Right kidney (tissue), 1 donor: ENCODE data around the gene DPEP3.

Source experiments
- DNase-seq: peaks from one replicate; pipeline ENCODE4 v3.0.0-alpha.2; 2016

DPEP3 gene

DNA sequence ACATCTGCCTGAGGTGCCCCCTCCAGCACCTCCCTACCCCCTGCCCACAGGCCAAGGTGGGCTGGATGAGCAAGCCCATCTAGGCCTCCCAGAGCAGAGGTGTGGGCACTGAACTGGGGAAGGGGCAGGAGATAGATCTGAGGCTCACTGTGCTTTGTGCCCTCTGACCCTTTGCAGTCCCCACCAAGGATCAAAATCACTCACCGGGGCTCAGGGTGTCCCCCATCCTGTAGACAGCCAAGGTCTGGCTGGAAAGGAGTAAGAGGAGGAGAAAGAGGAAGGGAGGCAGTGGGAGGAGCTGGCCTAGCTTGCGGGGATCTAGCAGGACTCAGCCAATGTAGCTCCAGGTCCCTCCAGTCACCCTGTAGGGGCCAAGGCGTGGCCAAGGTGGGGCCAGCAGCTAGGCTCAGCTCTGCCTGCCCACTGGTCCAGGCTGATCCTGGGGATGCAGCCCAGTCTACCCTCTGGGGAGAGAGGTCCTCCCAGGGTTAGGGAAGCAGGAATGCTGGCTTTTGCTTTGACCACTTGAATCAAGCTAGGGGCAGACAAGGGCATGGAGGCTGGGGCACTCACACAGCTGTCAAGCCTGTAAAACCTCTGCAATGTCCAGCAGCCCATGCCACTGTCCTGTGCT, 13.6 kb downstream of the DPEP3 start:
- DNase-seq = no peak

DNA sequence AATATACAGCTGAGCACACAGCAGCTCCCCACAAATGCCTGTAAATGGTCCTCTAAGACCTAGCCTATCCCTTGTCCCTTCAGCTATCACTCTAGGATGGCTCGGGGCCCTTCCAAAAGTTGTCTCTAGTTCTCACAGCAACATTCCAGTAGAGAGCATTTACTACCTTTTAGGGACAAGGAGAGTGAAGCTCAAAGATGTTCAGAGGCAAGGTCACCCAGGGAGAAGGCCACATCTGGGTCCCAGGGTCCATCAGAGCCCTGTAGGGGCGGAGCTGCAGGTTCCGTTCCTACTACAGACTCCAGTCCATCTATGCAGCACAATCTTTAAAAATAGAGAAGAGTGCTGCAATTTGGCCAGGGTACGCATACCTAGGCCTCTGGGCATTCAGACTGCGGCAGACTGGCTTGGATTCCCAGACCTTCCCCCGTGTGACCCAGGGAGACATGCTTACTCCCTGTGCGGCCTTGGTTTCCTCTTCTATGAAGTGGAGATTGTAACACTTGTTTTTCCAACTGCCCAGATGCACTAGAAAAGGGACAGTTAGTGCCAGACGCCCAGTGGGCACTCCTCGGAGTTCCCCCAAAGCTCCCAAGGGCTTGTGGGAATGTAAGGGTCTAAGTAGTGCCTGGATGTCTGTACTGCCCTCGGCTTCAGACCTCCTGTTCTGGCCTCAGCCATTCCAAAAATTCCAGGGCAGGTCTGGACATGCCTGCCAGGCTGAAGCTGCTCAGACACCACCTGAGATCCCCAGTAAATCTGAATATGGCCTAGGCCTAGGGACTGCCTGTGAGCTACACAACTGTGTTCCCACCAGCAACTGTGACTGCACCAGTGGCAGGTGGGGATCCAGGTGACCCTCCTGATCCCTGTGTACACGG, 14.4 kb downstream of the DPEP3 start:
- no peak for DNase-seq

DNA sequence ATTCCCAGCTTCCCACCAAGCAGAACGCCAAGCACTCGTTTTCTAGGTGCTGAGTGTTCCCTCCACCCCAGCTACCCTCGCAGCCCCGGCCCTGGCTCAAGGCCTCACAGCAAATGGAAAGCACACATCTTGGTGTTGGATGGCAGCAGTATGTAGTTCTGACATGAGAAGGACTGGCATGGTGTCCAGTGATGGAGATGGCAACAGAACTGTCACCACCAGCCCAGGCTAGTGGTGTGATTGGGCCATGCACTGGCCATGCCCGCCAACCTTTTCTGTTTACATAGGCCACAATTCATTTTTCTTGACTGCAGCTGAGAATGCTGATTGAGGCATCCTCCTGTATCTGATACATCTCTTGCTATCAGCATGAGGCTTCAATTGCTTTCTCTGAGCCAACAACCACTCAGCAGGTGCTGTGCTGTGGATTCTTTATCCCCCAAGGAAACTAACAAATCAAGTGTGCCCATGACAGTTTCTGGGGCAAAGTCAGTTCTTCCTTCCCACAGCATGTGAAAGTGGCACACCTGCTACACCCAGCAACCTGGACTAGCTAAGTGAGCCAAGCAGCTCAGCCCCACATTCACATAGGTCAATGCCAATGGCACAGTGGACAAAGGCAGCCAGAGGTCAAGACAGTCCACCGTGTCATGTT, 15.7 kb downstream of the DPEP3 start:
- DNase-seq = no peak

DNA sequence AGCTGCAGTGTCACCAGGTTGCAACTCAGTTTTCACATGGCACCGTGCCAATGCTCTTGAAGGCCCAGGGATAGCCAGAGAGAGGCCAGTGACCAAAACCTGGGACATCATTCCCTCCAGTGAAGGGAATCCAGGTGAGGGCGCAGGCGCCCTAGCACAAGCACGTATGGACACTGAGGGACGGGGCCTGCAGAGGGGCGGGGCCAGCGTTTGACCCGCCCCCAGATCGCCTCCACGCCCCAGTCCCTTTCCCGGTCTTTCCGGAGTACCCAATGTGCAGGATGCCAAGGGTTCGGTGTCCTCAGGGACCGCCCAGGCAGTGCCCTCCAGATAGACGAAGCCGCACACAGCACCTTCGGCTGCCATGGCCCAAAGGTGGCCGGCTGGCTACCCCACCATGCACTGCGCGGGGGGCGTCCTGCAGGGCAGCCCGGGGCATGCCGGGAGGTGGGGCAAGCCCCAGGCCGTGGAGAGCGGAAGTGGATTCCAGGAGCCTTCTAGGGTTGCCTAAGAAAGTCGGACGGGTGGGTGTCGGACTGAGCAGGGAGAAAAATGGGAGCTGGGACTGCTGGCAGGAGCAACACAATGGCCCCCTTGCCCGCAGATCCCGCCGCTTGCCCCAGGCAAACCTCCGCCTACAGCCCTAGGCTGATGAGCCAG, 16.5 kb downstream of the DPEP3 start:
- DNase-seq = peak; percentile 45

DNA sequence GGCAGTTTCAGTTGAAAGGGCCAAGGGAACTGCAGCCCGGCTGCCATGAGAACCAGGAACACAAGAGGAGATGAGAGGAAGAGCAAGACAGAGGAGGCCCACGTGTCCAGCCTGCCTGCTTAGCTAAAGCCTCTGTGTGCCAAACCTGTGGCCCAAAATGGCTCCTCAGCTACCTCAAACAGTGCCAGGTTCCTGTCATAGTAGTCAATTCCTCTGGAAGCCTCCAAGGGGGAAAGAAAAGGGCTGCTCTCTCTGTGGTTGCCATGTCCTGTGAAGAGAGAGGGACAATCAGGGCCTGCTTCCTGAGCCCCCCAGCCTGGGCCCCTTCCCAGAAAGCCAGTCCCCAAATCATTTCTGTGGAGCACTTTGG, 17.0 kb downstream of the DPEP3 start:
- DNase-seq = no peak

DNA sequence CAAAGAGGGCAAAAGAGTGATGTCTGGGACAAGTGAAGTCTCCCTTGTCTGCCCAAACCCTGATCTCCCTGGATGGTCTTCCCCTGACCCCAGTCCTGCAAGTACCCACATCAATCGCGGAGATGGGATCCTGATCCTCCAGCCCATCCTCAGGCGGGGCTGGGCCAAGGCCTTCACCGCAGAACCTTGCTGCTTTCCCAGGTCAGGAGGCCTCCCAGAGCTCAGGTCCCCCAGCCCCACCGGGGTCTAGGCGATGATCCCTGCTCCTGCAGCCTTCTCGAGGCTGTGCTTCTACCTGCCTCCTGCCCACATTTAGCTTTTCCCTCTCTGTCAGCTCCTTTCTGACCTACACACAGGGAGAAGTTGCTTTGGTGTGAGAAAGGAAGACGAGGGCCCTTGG, 18.2 kb downstream of the DPEP3 start:
- DNase-seq = no peak

DNA sequence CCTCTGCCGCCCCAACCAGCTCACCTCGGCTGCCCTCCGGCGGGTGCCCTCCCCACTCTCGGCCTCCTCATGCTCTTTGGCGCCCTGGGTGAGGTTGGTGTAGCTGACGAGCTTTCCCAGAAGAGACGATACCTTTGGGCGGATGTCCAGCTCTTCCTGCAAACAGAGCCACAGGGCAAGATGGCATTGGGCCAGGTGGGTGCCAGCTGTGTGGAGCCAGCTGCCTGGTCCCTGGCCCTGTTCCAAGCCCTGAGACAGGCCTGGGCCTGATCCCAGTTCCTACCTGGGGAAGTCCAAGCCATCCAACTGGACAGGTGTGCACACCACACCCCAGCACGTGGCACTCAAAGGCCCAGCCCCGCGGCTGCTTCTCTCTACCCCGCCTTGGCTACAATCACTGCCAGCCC, 18.7 kb downstream of the DPEP3 start:
- no peak for DNase-seq

DNA sequence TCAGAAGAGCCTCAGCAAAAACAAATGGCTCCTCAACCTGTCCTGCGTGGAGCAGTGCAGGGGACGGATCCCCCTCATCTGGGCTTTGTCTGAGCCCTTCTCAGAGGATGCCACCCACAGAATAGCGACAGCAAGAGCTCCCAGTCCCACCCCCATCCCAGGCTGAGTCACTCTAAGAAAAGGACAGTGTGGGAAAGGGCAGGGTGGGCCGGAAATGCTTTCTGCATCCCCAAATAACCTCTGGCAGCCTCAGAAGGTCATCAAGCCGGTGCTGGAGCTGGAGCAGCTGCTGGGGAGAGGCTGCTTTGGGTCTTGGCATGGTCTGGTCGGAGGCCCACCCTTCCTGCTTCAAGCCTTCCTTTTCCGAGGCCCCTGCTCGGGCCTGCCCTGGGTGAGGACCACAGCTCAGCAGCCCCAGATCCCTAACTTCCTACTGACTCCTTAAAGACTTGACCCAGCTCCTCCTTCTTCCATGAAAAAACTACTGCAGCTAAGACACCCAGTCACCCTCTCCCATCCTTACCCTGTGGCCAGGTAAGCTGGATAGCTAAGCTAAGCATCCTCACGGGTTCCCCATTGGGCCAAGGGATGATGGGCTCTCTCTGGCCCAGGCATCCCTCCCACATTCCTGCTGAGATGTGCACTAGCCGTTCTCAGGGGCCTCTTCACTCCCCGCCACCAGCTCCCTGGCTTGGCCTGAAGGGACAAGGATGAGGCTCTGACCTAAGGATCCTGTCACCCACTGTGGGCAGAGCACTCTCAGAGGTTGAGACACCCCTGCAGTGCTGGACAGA, 20.6 kb downstream of the DPEP3 start:
- no peak for DNase-seq

DNA sequence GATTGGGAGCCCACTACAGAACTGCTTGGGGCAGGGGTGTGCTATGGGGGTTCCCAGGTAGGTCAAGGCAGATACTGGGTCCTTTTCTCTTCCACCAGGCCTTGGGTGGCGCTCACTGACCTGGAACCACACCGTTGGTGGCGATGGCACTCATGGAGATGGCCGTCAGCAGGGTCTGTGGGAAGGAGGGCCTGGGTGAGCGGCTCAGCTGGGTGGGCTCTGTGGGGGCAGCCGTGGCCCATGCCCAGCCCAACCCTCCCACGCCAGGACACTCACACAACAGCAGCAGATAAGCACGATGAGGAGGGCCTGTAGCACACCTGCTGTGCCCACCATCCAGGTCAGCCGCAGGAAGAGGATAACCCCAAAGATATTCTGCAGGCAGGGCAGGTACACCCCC, 22.7 kb downstream of the DPEP3 start:
- no peak for DNase-seq

DNA sequence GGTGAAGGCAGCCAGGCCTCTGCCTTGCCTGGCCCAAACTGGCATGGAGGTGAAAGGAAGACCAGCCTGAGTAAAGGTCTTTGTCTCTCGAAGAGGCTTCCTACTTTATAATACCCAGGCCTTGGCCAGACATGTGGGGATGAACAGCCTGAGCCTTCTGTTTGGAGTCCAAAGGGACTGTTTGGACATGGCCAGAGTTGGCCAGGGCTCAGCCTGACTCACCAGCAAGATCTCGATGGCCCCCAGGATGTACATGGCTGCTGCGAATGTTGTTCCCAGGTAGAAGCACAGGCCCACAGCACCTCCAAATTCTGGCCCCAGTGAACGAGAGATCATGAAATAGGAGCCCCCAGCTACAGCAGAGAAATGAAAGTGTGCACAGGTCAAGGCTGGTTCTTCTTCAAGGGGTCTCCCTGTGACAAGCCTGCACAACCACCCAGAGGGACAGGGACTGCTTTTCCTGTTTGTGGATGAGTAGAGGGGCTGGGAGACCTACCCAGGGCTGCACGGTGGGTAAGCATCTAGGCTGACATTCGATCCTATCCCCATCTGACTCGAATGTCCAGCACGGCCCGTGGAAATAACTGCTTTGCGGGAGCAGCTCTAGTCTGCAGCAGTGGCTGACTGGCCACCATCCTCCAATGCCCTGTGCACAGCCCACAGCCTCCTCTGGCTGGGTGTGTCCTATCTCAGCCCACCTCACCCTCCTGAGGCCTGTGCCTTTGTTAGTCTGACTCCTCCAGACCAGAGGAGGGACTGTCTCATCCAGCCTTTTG, 25.7 kb downstream of the DPEP3 start:
- no peak for DNase-seq

DNA sequence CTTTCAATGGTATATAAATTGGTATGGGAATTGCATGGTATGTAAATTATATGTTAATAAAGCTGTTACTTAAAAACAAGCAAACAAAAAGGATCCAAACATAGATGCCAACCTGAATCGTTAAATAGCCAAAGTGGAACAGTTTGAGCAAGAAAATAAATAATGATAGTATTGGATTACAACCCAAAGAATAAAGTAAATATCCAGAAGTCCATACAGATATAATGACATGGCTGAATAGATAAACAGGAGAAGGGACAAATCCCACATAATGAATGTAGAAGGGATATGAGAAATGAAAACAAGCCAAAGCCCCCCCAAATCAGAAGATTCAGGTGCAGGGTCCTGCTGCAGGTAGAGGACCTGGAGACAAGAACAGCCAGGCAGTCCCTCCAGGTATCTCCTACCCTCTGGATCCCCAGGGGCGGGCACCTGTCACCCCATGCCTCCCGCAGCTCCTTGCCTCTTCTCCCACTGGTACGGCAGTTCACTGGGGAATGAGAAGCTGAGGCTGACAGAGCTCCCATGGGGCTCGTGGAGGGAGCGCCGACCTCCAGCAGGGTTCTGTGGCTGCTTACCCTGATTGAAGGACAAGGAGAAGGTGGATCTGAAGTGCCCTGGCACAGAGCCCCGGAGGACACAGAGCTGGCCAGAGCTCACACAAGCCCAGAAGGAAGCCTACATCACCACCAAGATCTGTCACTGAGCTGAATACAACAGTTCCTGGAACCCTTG, 26.5 kb downstream of the DPEP3 start:
- DNase-seq = no peak

DNA sequence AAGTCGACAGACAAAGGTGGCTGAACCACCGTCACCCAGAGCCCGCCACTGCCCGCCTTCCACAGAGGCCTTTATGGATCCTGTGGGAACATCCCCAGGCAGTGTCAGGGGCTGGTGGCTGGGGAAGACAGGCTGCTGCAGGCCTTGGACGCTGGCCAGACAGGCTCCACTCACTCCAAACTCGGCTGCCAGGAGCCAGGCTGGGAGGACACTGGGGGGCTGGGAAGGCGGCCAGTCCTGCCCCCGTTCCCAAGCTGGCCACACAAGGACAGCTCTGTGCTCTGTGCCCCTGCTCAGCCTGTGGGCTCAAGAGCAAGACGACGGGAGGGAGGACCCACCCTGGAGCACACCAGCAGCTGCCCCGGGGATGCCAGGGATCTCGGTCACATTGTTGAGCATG, 28.8 kb downstream of the DPEP3 start:
- no peak for DNase-seq

DNA sequence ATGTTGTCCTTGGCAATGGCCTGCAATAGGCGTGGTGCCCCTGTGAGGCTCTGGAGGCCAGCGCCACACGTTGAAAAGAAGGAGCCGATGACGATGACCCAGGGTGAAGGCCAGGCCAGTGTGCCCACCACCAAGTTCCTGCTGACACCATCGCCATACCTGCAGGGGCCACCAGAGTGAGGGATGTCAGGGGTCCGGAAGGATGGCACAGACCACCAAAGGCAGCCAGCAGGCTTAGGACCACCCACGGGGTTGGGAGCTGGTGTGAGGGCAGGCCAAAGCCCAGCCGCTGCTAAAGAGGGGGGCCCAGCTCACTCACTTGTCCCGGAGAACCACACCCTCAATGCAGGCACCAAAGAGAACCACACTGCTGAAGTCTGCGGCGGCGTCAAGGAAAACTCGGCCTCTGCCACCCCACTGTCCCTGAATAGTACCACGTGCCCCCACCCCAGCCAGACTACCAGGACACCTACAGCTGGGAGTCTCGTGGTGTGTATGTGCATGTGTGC, 29.9 kb downstream of the DPEP3 start:
- DNase-seq = no peak

DNA sequence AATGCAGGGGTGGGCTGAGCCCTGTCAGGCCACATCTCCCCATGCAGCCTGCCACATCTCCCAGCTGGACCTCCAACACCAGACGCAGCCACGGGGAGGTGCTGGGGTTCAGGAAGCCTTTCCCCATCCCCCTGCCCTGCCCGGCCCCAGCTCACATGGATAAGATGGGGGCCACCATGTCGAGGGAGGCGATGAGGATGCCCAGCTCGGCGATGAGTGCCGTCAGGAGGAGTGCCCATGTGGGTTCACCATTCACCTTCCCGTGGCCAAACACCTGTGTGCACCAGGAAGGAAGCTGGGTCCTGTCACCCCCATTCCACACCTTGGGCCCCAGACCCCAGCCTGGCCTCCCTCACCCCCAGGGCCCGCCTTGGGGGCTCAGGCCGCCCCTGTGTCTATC, 30.7 kb downstream of the DPEP3 start:
- no peak for DNase-seq

DNA sequence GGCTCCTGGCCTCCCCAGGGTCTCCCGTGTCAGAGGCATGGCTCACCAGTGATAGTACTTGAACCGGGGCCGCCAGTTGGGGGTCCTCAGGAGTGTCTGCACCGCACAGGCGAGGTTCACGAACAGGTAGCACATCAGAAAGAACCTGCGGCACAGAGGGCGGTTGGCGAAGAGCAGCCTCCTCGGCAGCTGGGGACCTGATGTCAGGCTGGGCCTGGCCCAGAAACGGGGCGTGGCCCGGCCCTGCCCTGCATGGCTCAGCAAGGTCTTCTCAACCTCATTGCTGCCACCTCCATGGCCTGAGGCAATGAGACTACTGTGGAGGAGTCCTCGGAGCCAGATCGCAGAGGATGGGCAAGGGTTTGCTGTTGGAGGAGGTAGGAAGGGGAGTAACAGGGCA, 32.3 kb downstream of the DPEP3 start:
- DNase-seq = no peak

DNA sequence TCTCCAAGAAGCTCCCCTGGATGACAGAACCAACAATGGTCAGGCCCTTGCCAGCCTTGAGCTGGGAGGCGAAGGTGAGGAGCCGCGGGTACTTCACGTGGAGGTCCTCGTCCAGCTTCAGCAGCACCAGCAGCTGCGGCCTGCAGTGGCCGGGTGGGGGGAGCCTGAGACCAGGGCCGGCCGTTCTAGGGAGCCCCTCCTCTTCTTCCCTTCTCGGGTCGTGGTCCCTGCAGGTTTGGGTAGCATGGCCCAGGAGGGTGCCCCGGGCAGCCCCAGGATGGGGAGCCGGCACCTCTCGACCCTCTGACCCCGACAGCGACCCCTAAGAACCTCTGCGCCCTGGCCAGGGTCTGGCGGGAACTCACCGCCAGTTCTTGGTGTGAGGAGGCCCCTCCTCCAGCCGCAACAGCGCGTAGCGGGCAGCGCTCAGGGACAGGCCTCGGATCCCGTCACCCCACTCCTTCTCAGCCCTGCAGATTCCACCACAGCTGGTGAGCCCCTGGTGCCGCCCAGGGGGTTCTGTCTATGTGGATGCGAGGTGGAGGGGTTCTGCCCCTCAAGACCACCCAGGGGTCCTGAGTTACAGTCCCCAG, 33.2 kb downstream of the DPEP3 start:
- DNase-seq = no peak

DNA sequence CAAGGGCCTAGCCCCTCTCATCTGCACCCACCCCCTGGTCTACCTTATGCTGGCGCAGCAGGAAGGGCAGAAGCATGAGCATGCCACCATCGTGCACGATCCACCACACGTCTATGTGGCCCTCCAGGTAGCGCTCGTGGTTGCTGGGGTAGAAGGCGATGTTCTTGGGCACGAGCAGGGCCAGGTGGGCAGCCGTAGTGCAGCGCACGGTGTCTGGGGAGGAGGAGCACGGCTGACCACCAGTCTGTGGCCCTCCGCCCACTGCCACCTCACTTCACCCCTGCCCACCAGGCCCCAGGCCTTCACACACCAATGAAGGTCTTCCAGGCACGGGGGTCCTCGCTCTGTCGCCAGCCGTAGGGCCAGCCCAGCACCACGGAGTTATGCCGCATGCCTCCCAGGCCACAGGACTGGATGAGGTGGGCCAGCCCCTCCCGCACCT, 34.1 kb downstream of the DPEP3 start:
- DNase-seq = no peak

DNA sequence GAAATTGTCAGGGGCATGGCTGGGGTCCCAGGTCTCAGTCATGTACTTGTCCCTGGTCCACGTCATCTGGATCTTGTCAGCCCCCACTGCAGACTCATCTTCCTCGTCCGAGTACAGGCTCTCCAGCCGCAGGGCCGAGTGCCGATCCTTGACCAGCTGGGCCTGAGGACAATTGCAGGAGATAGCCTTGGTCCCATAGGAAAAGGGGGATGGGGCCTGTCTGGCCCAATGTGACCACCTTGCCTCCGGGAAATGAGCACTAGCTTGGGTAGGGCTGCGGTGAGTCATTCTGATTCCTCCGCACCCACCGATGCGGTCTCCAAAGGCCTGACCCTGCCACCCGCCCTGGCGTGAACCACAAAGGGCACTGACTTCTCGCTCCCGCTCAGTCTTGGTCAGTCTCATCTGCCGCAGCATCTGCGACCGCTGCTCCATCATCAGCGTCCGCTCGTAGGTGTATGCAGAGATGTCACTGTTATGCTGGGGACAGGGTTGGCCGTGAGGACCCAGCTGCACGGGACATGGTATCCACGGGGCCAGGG, 34.8 kb downstream of the DPEP3 start:
- no peak for DNase-seq

DNA sequence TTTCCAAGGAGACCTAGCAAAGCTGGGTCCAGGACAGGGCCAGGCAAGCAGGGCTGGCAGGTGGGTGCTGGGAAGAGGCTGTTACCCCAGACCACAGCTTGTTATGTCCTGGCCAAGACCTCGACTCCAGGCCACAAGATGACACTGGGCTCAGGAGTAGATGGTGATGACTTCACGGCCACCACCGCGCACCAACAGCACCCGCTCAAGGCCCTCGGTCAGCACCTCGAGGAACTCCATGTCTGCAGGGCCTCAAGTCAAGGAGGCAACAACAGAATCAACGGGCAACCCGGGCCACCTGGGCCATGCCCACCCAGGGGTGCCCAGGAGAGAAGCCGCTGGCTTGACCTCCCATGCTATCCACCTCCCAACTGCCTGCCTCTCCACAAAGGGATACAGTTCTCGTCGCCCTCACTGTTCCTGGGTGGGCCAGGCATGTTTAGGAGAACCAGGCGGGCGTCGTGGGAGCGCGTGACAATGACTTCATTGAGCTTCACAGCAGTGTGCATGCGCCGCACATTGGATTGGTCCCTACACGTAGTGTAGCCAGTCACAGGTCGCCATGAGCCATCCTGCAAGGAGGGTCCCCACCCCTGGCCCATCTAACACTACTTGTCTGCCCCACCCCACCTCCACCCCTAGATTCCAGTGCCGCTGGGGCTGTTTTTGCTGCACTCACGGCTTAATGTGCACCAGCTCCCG, 35.5 kb downstream of the DPEP3 start:
- DNase-seq = no peak
